PC-9 (cell line): Measurements from ENCODE around the gene AKIP1. TPM values are rescaled to one million over a fixed set of nuclear protein-coding genes. Genes with fewer than 3 reads are reported as not detected.

Source experiments
- BruUV-seq: library from RNA; stranded (reverse); fragments of 400-500 nt; replicated peaks from 2 replicates; lab custom pipeline; 2021; lab: Mats Ljungman, UMichigan
- CTCF ChIA-PET: fragments of 300-600 bp; sonication (Branson Sonifier 250); formaldehyde crosslinking; loops from one replicate; lab custom pipeline; 2022; ENCODE audit warnings: antibody characterized with exemption; lab: Charles Lee
- POLR2A ChIA-PET: fragments of 300-600 bp; sonication (Branson Sonifier 250); formaldehyde crosslinking; loops from one replicate; lab custom pipeline; 2022; ENCODE audit warnings: antibody characterized with exemption; ENCODE audit not compliant: unreplicated experiment; lab: Charles Lee
- DNase-seq, 2 experiments: peaks; one replicate each; pipeline versions ENCODE4 v3.0.0 to v3.0.0-alpha.2; 2015 to 2022; ENCODE audit warnings: mixed read lengths in 1 of 2
- H2AFZ ChIP-seq: fragments of 200-600 bp; sonication (generic); 2 replicates; pipeline ENCODE4 v1.8.1; 2017; ENCODE audit warnings: antibody characterized with exemption
- H3F3A ChIP-seq: fragments of 200-600 bp; sonication (generic); 2 replicates; pipeline ENCODE4 v1.8.1; 2017; ENCODE audit warnings: antibody characterized with exemption, mild to moderate bottlenecking, low read depth; ENCODE audit not compliant: insufficient read depth
- H3K27ac ChIP-seq: fragments of 200-600 bp; sonication (generic); 2 replicates; pipeline ENCODE4 v1.6.1; 2016; ENCODE audit warnings: mixed run types
- H3K27me3 ChIP-seq: fragments of 200-600 bp; sonication (generic); 2 replicates; pipeline ENCODE4 v1.6.1; 2016; ENCODE audit warnings: low read depth, mixed run types; ENCODE audit not compliant: insufficient read depth
- H3K36me3 ChIP-seq: fragments of 200-600 bp; sonication (generic); 2 replicates; pipeline ENCODE4 v1.6.1; 2016; ENCODE audit warnings: low read depth, mixed run types
- H3K4me1 ChIP-seq: fragments of 200-600 bp; sonication (generic); replicated peaks from 2 replicates; pipeline ENCODE4 v1.6.1; 2016; ENCODE audit warnings: mixed run types; ENCODE audit not compliant: insufficient read depth
- H3K4me2 ChIP-seq: fragments of 200-600 bp; sonication (generic); 2 replicates; pipeline ENCODE4 v1.6.1; 2017; ENCODE audit warnings: mixed run types
- H3K4me3 ChIP-seq: fragments of 200-600 bp; sonication (generic); 2 replicates; pipeline ENCODE4 v1.6.1; 2016; ENCODE audit warnings: mixed run types
- H3K79me2 ChIP-seq: fragments of 200-600 bp; sonication (generic); 2 replicates; pipeline ENCODE4 v1.6.1; 2017; ENCODE audit warnings: low read depth, mixed run types
- H3K9me2 ChIP-seq: fragments of 200-600 bp; sonication (generic); 2 replicates; pipeline ENCODE4 v1.8.1; 2017; ENCODE audit warnings: mild to moderate bottlenecking; ENCODE audit not compliant: insufficient read depth
- H3K9me3 ChIP-seq: fragments of 200-600 bp; sonication (generic); 2 replicates; pipeline ENCODE4 v1.8.1; 2016; ENCODE audit warnings: low read depth; ENCODE audit not compliant: insufficient read depth
- H4K20me1 ChIP-seq: fragments of 200-600 bp; sonication (generic); 2 replicates; pipeline ENCODE4 v1.8.1; 2017; ENCODE audit not compliant: insufficient read depth
- CTCF ChIP-seq: fragments of 200-600 bp; sonication (generic); conservative IDR thresholded peaks from 2 replicates; pipeline ENCODE4 v1.6.1; 2017; ENCODE audit warnings: mixed run types, antibody characterized with exemption, mild to moderate bottlenecking, moderate library complexity
- EZH2 ChIP-seq: fragments of 200-600 bp; sonication (generic); IDR thresholded peaks from 2 replicates; pipeline ENCODE4 v1.8.0; 2017; ENCODE audit warnings: antibody characterized with exemption, low read depth
- intact Hi-C: fragments of 100-400 bp; cut with micrococcal nuclease; formaldehyde crosslinking; loops from one replicate; pipeline ENCODE4 v1.10.0; 2022; ENCODE audit not compliant: unreplicated experiment
- total RNA-seq: library from RNA; stranded (reverse); gene quantifications from 2 replicates; pipeline ENCODE4 v1.2.3, GENCODE V29; 2021

Gene AKIP1
- total RNA-seq, 1 experiment from 2014 or later: 17.7 TPM

- BruUV-seq: no TSS peak
- CTCF ChIA-PET: no interaction called here
These were observed 2.9 kb upstream of the AKIP1 start for GRCh38 chr11:8908099-8908498.

GRCh38 chr11:8910649-8911026 lies 351 bp upstream of the AKIP1 start:
- peaks cover 24% of the 10 kb centered on the region for H3K4me1 ChIP-seq
- no peaks in the 10 kb centered on the region for H3K36me3 ChIP-seq
- H3K79me2 ChIP-seq: 0 out of 2 replicates have a peak, but pooled peaks cover 5% of the 10 kb centered on the region
- H3K9me2 ChIP-seq: no peaks in the 10 kb centered on the region
- H4K20me1 ChIP-seq: no peaks in the 10 kb centered on the region
- BruUV-seq: no TSS peak
- H3K27ac ChIP-seq: no peak overlapping the region
- peak overlapping the region; percentile 49; the same call in 1 of the 2 replicates for H3K4me3 ChIP-seq
- DNase-seq: no peak
- no peaks in the 10 kb centered on the region for H3K27me3 ChIP-seq
- ChIA-PET POLR2A (interaction anchor here (0.6 kb wide), 1 partner anchor 191 kb away, joined by 5 read pairs; no protein-coding TSS in a partner anchor), CTCF (interaction anchor here (0.6 to 0.7 kb wide), 2 partner anchors 40 to 190 kb away, joined by 3 read pairs; no protein-coding TSS in a partner anchor)
- H3K4me2 ChIP-seq: peak overlapping the region; percentile 75
- peak overlapping the region; percentile 60; the same call in 1 of the 2 replicates for H2AFZ ChIP-seq
- no peak for TF ChIP-seq EZH2
- no peak for TF ChIP-seq CTCF
- H3F3A ChIP-seq: peaks cover 9% of the 10 kb centered on the region
- H3K9me3 ChIP-seq: no peaks in the 10 kb centered on the region
- intact Hi-C loops: loop anchor here (2.0 to 5.0 kb wide), 4 partner anchors 98 to 568 kb away; no protein-coding TSS in a partner anchor

More at GRCh38 chr11:8908099-8908498, 2.9 kb upstream of the AKIP1 start:
- no peaks in the 10 kb centered on the region for H4K20me1 ChIP-seq
- POLR2A ChIA-PET: no interaction called here
- TF ChIP-seq CTCF (no peak), EZH2 (no peak)
- H3K9me2 ChIP-seq: no peaks in the 10 kb centered on the region
- H3K9me3 ChIP-seq: no peaks in the 10 kb centered on the region
- DNase-seq: no peak
- intact Hi-C loops: loop anchor here (5.0 kb wide), 1 partner anchor 36 kb away; no protein-coding TSS in a partner anchor
- no peak overlapping the region for H2AFZ ChIP-seq
- H3K27me3 ChIP-seq: no peaks in the 10 kb centered on the region
- H3K79me2 ChIP-seq: 0 out of 2 replicates have a peak, but pooled peaks cover 5% of the 10 kb centered on the region
- no peak overlapping the region for H3K4me3 ChIP-seq
- no peaks in the 10 kb centered on the region for H3K36me3 ChIP-seq
- no peak overlapping the region for H3K27ac ChIP-seq
- H3K4me2 ChIP-seq: no peak overlapping the region
- H3F3A ChIP-seq: peaks cover 9% of the 10 kb centered on the region
- H3K4me1 ChIP-seq: peaks cover 34% of the 10 kb centered on the region

GRCh38 chr11:8913961-8914660 lies 3.1 kb downstream of the AKIP1 start:
- H3K4me1 ChIP-seq: peaks cover 13% of the 10 kb centered on the region
- H4K20me1 ChIP-seq: no peaks in the 10 kb centered on the region
- no peaks in the 10 kb centered on the region for H3K9me3 ChIP-seq
- H3K27ac ChIP-seq: no peak overlapping the region
- H3K9me2 ChIP-seq: no peaks in the 10 kb centered on the region
- H3K4me2 ChIP-seq: no peak overlapping the region
- intact Hi-C loops: loop anchor here (5.0 kb wide), 1 partner anchor 223 kb away; no protein-coding TSS in a partner anchor
- no peak for TF ChIP-seq EZH2
- TF ChIP-seq CTCF: peak; percentile 66
- no peak overlapping the region for H3K4me3 ChIP-seq
- H3K27me3 ChIP-seq: no peaks in the 10 kb centered on the region
- BruUV-seq: no TSS peak
- H3K79me2 ChIP-seq: 0 out of 2 replicates have a peak, but pooled peaks cover 5% of the 10 kb centered on the region
- no peak for DNase-seq
- no peaks in the 10 kb centered on the region for H3K36me3 ChIP-seq
- H3F3A ChIP-seq: no peaks in the 10 kb centered on the region; the same call in 1 of the 2 replicates
- no peak overlapping the region for H2AFZ ChIP-seq
- ChIA-PET CTCF (no interaction called here), POLR2A (no interaction called here)
